Lung (tissue), 12 donors: ENCODE results near the gene CYP3A5. TPM values are rescaled to one million over a fixed set of nuclear protein-coding genes. Genes with fewer than 3 reads are reported as not detected.
"Not testable (repeated sequence)": the region's sequence is repeated elsewhere in the genome, so short reads cannot be mapped to it uniquely, and the experiment has no call there.

Experiments
- ATAC-seq: fragments of 200-7000 bp; cut with Tn5 transposase; one replicate; pipeline ENCODE4 v1.9.1; 2020; ENCODE audit warnings: moderate number of reproducible peaks; ENCODE audit not compliant: insufficient read depth, low FRiP score
- DNase-seq, 3 donors: peaks; one replicate each; pipeline ENCODE4 v3.0.0-alpha.2; 2013 to 2017
- H3K27ac ChIP-seq, 2 donors: one replicate each; pipeline ENCODE4 v1.5.1; 2013; ENCODE audit warnings: mild to moderate bottlenecking in 2 of 2, moderate library complexity in 2 of 2, control low read depth in 1 of 2, inconsistent platforms in 1 of 2, low read depth in 1 of 2, low read length in 1 of 2
- H3K27me3 ChIP-seq, 3 donors: one replicate each; pipeline ENCODE4 v1.5.1; 2013; ENCODE audit warnings: low read length in 2 of 3; ENCODE audit not compliant: control insufficient read depth in 3 of 3, insufficient read depth in 3 of 3
- H3K36me3 ChIP-seq, 4 donors: one replicate each; pipeline ENCODE4 v1.5.1; 2013; ENCODE audit warnings: low read length in 4 of 4, mild to moderate bottlenecking in 1 of 4, moderate library complexity in 1 of 4; ENCODE audit not compliant: control insufficient read depth in 4 of 4, insufficient read depth in 4 of 4
- H3K4me1 ChIP-seq, 5 donors: one replicate each; pipeline ENCODE4 v1.5.1; 2013; ENCODE audit warnings: low read length in 5 of 5, mild to moderate bottlenecking in 2 of 5, moderate library complexity in 1 of 5; ENCODE audit not compliant: control insufficient read depth in 5 of 5, insufficient read depth in 5 of 5
- H3K4me3 ChIP-seq: one replicate; pipeline ENCODE4 v1.5.1; 2013; ENCODE audit warnings: mild to moderate bottlenecking, control low read depth, moderate library complexity
- H3K9ac ChIP-seq, 2 donors: one replicate each; pipeline ENCODE4 v1.5.1; 2013; ENCODE audit warnings: low read length in 2 of 2, control low read depth in 1 of 2; ENCODE audit not compliant: insufficient read depth in 1 of 2
- H3K9me3 ChIP-seq, 4 donors: one replicate each; pipeline ENCODE4 v1.5.1; 2013; ENCODE audit warnings: low read length in 3 of 4, mild to moderate bottlenecking in 1 of 4, moderate library complexity in 1 of 4; ENCODE audit not compliant: control insufficient read depth in 4 of 4, insufficient read depth in 3 of 4
- WGBS, 2 donors: extraction: QIAGEN DNeasy Blood & Tissue Kit; methylation state at CpG; one replicate each; pipeline ENCODE4 v1.1.7; 2013; 5-methylcytosine and 5-hydroxymethylcytosine counted together
- polyA plus RNA-seq, 2 donors: library from polyadenylated mRNA; stranded (reverse); fragments of 200-250 nt; gene quantifications; one replicate each; pipeline ENCODE4 v1.2.1, GENCODE V29; 2013
- total RNA-seq, 2 donors: library from RNA; depleted of rRNA in 1 of 2; stranded (reverse); fragments of >200 nt in 1 of 2; gene quantifications; one replicate each; pipeline ENCODE4 v1.2.1, GENCODE V29; 2014 to 2021
- TF ChIP-seq, protein P1 (sequence below): IDR thresholded peaks from 2 replicates; pipeline ENCODE4 v1.5.1; 2012; ENCODE audit warnings: mild to moderate bottlenecking; ENCODE audit errors: control extremely low read depth, extremely low read depth
- donor health status: control.
- donor health status: control.
- donor health status: Bipolar disorder and iron deficiency.
- donor health status: healthy.
- donor health status: DM: yes; HTN: yes; CAD: no.

The CYP3A5 gene
- total and polyA plus RNA-seq, 4 donors, result 2.2 to 26.3 (median 10.9) TPM

DNA sequence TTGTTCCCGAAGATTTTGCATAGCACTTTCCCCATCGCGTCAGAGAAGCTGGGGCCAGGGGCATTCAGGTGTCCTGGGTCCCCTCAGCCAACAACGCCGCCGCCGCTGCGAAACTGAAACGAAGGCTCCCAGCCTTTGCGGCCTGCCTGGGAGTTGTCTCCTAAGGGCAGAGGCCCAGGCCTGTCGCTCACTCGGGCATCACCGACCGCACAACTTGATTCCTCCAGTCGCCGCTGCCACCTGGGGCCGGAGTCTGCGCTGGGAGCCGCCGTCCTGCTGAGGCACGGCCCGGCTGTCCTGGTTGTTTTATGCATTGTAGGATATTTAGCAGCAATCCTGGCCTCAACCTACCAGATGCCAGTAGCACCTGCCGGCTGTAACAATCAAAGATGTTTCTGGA, 41.1 kb downstream of the CYP3A5 start:
- no peaks in the 10 kb centered on the region for H3K4me1 ChIP-seq

GRCh38 chr7:99637414-99637813, 42.4 kb downstream of the CYP3A5 start:
- not testable (repeated sequence) for H3K9me3 ChIP-seq, H3K4me1 ChIP-seq, H3K27ac ChIP-seq, DNase-seq, H3K27me3 ChIP-seq, H3K4me3 ChIP-seq, ATAC-seq, H3K9ac ChIP-seq
- WGBS, 2 donors, result 41 to 67% methylated on average over 2 of the region's 2 CpGs
- peaks cover 0 to 11% (median 5%) of the 10 kb centered on the region in 4 donors for H3K36me3 ChIP-seq

More for the DNA sequence above, 41.1 kb downstream of the CYP3A5 start:
- TF ChIP-seq, protein P1, sequence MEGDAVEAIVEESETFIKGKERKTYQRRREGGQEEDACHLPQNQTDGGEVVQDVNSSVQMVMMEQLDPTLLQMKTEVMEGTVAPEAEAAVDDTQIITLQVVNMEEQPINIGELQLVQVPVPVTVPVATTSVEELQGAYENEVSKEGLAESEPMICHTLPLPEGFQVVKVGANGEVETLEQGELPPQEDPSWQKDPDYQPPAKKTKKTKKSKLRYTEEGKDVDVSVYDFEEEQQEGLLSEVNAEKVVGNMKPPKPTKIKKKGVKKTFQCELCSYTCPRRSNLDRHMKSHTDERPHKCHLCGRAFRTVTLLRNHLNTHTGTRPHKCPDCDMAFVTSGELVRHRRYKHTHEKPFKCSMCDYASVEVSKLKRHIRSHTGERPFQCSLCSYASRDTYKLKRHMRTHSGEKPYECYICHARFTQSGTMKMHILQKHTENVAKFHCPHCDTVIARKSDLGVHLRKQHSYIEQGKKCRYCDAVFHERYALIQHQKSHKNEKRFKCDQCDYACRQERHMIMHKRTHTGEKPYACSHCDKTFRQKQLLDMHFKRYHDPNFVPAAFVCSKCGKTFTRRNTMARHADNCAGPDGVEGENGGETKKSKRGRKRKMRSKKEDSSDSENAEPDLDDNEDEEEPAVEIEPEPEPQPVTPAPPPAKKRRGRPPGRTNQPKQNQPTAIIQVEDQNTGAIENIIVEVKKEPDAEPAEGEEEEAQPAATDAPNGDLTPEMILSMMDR, result no peak
- Histone ChIP-seq H3K27ac (no peak overlapping the region), H3K9ac (no peak overlapping the region), H3K27me3 (no peaks in the 10 kb centered on the region), H3K4me3 (no peak overlapping the region), H3K36me3 (peaks cover 0 to 9% (median 4%) of the 10 kb centered on the region in 4 donors), H3K9me3 (no peaks in the 10 kb centered on the region)
- DNase-seq (no peak), ATAC-seq (no peak)
- WGBS, 2 donors, result 95 to 96% methylated on average over 23 of the region's 23 CpGs

GRCh38 chr7:99631295-99632109, 48.3 kb downstream of the CYP3A5 start:
- peak overlapping the region in 1 of 2 donors; percentile 53 for H3K27ac ChIP-seq
- WGBS, 2 donors, result 50 to 61% methylated on average over 9 of the region's 9 CpGs
- H3K9ac ChIP-seq, result peak overlapping the region in 1 of 2 donors; percentile 17
- ATAC-seq (peak; percentile 51), DNase-seq (peak; percentile 25 to 74 (median 65))
- peaks cover 15 to 33% (median 30%) of the 10 kb centered on the region in 4 donors for H3K36me3 ChIP-seq
- H3K27me3 ChIP-seq, result no peaks in the 10 kb centered on the region
- no peak overlapping the region for H3K4me3 ChIP-seq
- H3K4me1 ChIP-seq, result no peaks in the 10 kb centered on the region
- no peaks in the 10 kb centered on the region for H3K9me3 ChIP-seq
- TF ChIP-seq, protein P1, result no peak

DNA sequence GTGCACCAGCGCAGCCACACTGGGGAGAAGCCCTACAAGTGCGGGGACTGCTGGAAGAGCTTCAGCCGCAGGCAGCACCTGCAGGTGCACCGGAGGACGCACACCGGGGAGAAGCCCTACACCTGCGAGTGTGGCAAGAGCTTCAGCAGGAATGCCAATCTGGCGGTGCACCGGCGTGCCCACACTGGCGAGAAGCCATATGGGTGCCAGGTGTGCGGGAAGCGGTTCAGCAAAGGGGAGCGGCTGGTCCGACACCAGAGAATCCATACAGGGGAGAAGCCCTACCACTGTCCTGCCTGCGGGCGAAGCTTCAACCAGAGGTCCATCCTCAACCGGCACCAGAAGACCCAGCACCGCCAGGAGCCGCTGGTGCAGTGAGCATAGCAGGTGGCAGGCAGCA, 50.2 kb downstream of the CYP3A5 start:
- DNase-seq (no peak), ATAC-seq (no peak)
- H3K27ac ChIP-seq, result no peak overlapping the region
- H3K9ac ChIP-seq, result no peak overlapping the region
- H3K4me3 ChIP-seq, result no peak overlapping the region
- H3K36me3 ChIP-seq, result peaks cover 29 to 49% (median 40%) of the 10 kb centered on the region in 4 donors
- no peaks in the 10 kb centered on the region for H3K27me3 ChIP-seq
- TF ChIP-seq, protein P1, result no peak
- 96 to 98% methylated on average over 20 of the region's 20 CpGs for WGBS, 2 donors
- H3K9me3 ChIP-seq, result no peaks in the 10 kb centered on the region
- H3K4me1 ChIP-seq, result peaks cover 0 to 3% (median 0%) of the 10 kb centered on the region in 5 donors
